K562 (cell line): ENCODE data around the gene UTP4. TPM values are rescaled to one million over a fixed set of nuclear protein-coding genes. Genes with fewer than 3 reads are reported as not detected.

ENCODE experiments used
- BRD9 ChIP-seq: fragments of 450-650 bp; IDR thresholded peaks from 2 replicates; pipeline ENCODE4 v1.6.1; 2018; ENCODE audit warnings: low read depth; ENCODE audit not compliant: partially characterized antibody
- CBX1 ChIP-seq: sonication (generic); IDR thresholded peaks from 2 replicates; pipeline ENCODE4 v1.6.1; 2016; ENCODE audit warnings: antibody characterized with exemption, low read depth, mild to moderate bottlenecking
- E2F5 ChIP-seq: sonication (generic); formaldehyde crosslinking; IDR thresholded peaks from 2 replicates; pipeline ENCODE4 v1.8.0; 2022; ENCODE audit warnings: mild to moderate bottlenecking, missing genetic modification reagents
- ETV5 ChIP-seq: sonication (generic); formaldehyde crosslinking; IDR thresholded peaks from 2 replicates; pipeline ENCODE4 v1.4.0; 2020; ENCODE audit warnings: low read depth, mild to moderate bottlenecking, missing genetic modification reagents
- FOXJ3 ChIP-seq: sonication (generic); formaldehyde crosslinking; IDR thresholded peaks from 2 replicates; pipeline ENCODE4 v1.4.0; 2020; ENCODE audit warnings: mild to moderate bottlenecking, missing genetic modification reagents
- GABPA ChIP-seq: fragments of 200-800 bp; sonication (Bioruptor generic); conservative IDR thresholded peaks from 2 replicates; pipeline ENCODE4 v1.6.1; 2016; ENCODE audit warnings: low read depth, missing genetic modification characterization, missing compliant biosample characterization
- HDAC2 ChIP-seq: fragments of 450-650 bp; IDR thresholded peaks from 2 replicates; pipeline ENCODE4 v1.6.1; 2016; ENCODE audit warnings: mild to moderate bottlenecking
- HNRNPLL ChIP-seq: fragments of 200-400 bp; formaldehyde crosslinking; IDR thresholded peaks from 2 replicates; pipeline ENCODE4 v1.6.1; 2017; ENCODE audit warnings: low read length, low read depth, mild to moderate bottlenecking; ENCODE audit not compliant: poor library complexity, severe bottlenecking
- HNRNPUL1 ChIP-seq: fragments of 200-400 bp; formaldehyde crosslinking; IDR thresholded peaks from 2 replicates; pipeline ENCODE4 v1.6.1; 2017; ENCODE audit warnings: low read length
- KHSRP ChIP-seq: fragments of 450-650 bp; IDR thresholded peaks from 2 replicates; pipeline ENCODE4 v1.6.1; 2017
- MAZ ChIP-seq, 2 experiments: fragments of 450-650 bp in 1 of 2; sonication (generic) in 1 of 2; formaldehyde crosslinking; IDR thresholded peaks in 1 of 2; conservative IDR thresholded peaks in 1 of 2; 2 replicates each; pipeline versions ENCODE4 v1.4.0 to v1.5.0; 2020; ENCODE audit warnings: mild to moderate bottlenecking in 1 of 2, missing genetic modification reagents in 1 of 2
- MTA1 ChIP-seq: fragments of 450-650 bp; IDR thresholded peaks from 2 replicates; pipeline ENCODE4 v1.6.1; 2017; ENCODE audit warnings: borderline replicate concordance
- RAD21 ChIP-seq, 2 experiments: fragments of 250-450 bp in 1 of 2; fragments of 450-650 bp in 1 of 2; sonication (Bioruptor Pico) in 1 of 2; formaldehyde crosslinking in 1 of 2; IDR thresholded peaks in 1 of 2; conservative IDR thresholded peaks in 1 of 2; 2 replicates each; pipeline versions ENCODE4 v1.4.0 to v1.8.0; 2020 to 2022; ENCODE audit warnings: mild to moderate bottlenecking in 2 of 2, moderate library complexity in 1 of 2
- ZBTB12 ChIP-seq: fragments of 250-450 bp; sonication (Bioruptor Pico); IDR thresholded peaks from 2 replicates; pipeline ENCODE4 v1.4.0; 2020
- ZNF23 ChIP-seq: fragments of 250-450 bp; sonication (Bioruptor Pico); IDR thresholded peaks from 2 replicates; pipeline ENCODE4 v1.4.0; 2020; ENCODE audit warnings: mild to moderate bottlenecking
- ZNF444 ChIP-seq: fragments of 250-450 bp; sonication (Bioruptor Pico); IDR thresholded peaks from 2 replicates; pipeline ENCODE4 v1.4.0; 2020; ENCODE audit warnings: mild to moderate bottlenecking, moderate library complexity
- ZNF445 ChIP-seq: fragments of 250-450 bp; sonication (Bioruptor Pico); IDR thresholded peaks from 2 replicates; pipeline ENCODE4 v1.4.0; 2020; ENCODE audit warnings: low read depth, mild to moderate bottlenecking, moderate library complexity
- ZNF507 ChIP-seq: conservative IDR thresholded peaks from 2 replicates; pipeline ENCODE4 v1.6.1; 2017; ENCODE audit warnings: missing genetic modification characterization, missing compliant biosample characterization
- ZNF584 ChIP-seq: fragments of 200-800 bp; sonication (Bioruptor generic); IDR thresholded peaks from 2 replicates; pipeline ENCODE4 v1.6.1; 2016; ENCODE audit warnings: low read depth, mild to moderate bottlenecking, missing genetic modification characterization, missing compliant biosample characterization
- ZNF766 ChIP-seq: fragments of 200-800 bp; sonication (Bioruptor generic); conservative IDR thresholded peaks from 2 replicates; pipeline ENCODE4 v1.6.1; 2016; ENCODE audit warnings: missing genetic modification characterization, missing compliant biosample characterization
- polyA plus RNA-seq, 8 experiments: library from polyadenylated mRNA; depleted of rRNA in 4 of 8; stranded (reverse) in 5 of 8; unstranded in 3 of 8; fragments of >200 nt; fragmentation: Nextera tagmentation in 2 of 8; fragmentation: Illumina TruSeq in 1 of 8; extraction: Ambion mirVana in 2 of 8; extraction: Trizol in 1 of 8; gene quantifications; 2 replicates each; pipeline versions ENCODE4 v1.2.1 to v1.2.3, GENCODE V29; 2011 to 2014; ENCODE audit warnings: inconsistent platforms in 1 of 8, missing spikeins in 1 of 8
- total RNA-seq, 7 experiments: library from RNA; depleted of rRNA in 6 of 7; stranded (reverse); fragments of >200 nt in 6 of 7; fragmentation: Illumina TruSeq in 2 of 7; extraction: Trizol in 2 of 7; gene quantifications; 2 replicates each; pipeline versions ENCODE4 v1.2.1 to v1.2.3, GENCODE V29; 2011 to 2021; ENCODE audit warnings: low replicate concordance in 1 of 7

The UTP4 gene
- total and polyA plus RNA-seq, 9 of the 15 experiments (the other 6 are each of a cell fraction or from before 2014, with no cell fraction given): 46.1 to 203 (median 145) TPM

GRCh38 chr16:69105501-69106361, 26.7 kb upstream of the UTP4 start, which contains the start of gene HAS3 (continued):
- TF ChIP-seq HNRNPLL (peak; percentile 46), E2F5 (no peak), ZNF584 (no peak), ZNF445 (CRISPR knock-in tag) (no peak), ZBTB12 (CRISPR knock-in tag) (no peak), GABPA (tag) (no peak), ZNF507 (tag) (no peak), MTA1 (no peak), ZNF23 (CRISPR knock-in tag) (no peak), ZNF444 (CRISPR knock-in tag) (no peak), KHSRP (no peak), BRD9 (no peak), FOXJ3 (CRISPR knock-in tag) (no peak), CBX1 (no peak), HDAC2 (no peak), ZNF766 (CRISPR knock-in tag) (no peak), ETV5 (peak; percentile 46; the same call in 1 of the 2 replicates), RAD21 (CRISPR knock-in tag; conservative IDR thresholded peaks at IDR 0.05 in 1 of 2, IDR thresholded peaks at IDR 0.05 in 1 of 2) (peak; percentile 69 to 88), MAZ (CRISPR knock-in tag; conservative IDR thresholded peaks at IDR 0.05 in 1 of 2, IDR thresholded peaks at IDR 0.05 in 1 of 2) (peak in 1 of 2 experiments; percentile 12; a peak in 1 of 4 replicates), HNRNPUL1 (no peak)
